EL (cell line): ENCODE results near the gene TTC24.
"Not testable (repeated sequence)": the region's sequence is repeated elsewhere in the genome, so short reads cannot be mapped to it uniquely, and the experiment has no call there.

ENCODE experiments used
- DNase-seq: peaks from one replicate; pipeline ENCODE4 v3.0.0-alpha.2; 2016

The TTC24 gene

DNA sequence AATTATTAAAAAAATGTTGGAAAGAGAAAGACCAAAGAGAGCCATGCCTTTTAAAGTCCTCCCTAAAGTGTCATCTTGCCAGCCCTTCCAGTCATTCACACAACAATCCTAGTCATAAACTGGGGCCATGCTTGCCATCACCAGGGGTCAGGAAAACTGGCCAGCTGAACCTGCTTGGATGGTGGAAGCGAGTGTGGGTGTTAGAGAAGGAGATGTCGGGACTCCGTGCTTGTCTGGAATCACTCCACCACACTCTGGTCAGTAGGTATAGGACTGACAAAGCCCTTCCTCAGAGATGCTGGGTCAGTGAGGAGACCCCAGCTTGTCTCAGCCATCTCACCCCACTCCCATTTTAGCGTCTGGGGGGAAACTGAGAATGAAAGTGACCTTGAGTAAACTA, 36.4 kb downstream of the TTC24 start:
- DNase-seq: no peak

DNA sequence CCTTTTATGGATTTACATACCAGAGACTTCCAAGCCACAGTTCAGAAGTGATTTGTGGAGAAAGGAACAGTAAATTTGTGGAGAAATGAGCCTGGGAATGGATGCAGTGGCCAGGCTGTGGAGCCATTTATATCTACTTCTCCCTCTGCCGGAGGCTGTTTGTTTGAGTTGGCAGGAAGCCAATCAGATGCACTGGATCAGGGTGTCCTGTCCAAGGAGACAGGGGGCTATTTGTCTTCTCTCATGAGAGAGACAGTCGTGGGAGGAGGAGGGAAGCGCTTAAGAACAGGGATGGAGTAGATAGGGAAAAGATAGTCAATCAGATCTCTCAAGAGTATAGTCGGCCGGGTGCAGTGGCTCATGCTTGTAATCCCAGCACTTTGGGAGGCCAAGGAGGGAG, 36.9 kb downstream of the TTC24 start:
- DNase-seq: peak; percentile 55

DNA sequence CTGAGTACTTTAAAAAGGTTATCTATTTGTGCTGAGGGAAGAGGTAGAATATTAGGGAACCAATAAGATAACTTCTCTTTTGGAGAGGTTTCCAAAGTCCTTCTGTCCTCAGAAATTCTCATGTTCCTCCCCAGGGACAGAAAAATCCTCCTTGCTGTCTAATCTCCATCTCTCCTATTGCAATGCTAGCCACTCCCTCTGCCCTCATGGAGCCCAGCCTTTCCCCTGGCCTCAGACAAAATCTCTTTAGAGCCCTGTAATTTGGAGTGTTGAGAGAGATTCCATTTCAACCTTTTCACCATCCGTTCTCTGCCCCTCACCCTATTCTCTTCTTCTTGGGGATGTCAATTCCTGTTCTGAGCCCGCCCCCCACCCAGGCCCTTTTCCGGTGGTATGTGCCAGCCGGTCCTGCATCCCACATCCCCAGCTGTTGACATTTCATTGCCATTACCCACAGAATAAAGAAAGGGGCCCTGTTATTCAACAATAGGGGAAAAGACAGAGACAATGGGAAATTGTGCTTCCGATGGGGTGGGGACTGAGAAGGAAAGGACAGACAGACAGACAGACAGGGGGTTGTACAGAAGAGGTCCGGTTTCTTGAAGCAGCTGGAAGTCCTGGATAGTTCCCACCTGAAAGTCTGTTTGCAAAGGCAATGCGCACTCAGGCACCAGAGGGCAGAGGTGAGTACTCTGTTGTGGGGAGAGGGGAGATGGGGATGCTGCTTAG, 39.5 kb downstream of the TTC24 start, which contains the start of gene HAPLN2:
HAPLN2 (plus strand) TSS at position 563 of the 729 bp plus-strand sequence. CDS start 4,076 bp downstream, outside the sequence.
- no peak for DNase-seq

DNA sequence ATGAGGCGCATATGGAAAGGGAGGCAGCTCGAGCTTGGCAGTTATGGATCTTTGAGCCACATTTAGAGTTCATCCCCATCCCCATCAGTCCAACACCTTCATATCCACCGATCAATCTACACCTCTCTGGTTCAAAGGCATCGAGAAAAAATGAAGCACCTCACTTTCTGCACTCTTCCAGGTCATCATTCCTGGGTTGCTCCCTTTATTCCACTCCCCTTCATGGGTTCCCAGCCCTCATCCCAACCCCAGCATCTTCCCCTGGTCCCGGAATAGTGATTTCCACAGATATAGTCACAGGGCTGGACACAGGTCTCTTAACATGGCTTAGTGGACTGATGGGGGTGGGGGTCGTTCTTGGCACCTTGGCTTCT, 40.0 kb downstream of the TTC24 start:
- no peak for DNase-seq

DNA sequence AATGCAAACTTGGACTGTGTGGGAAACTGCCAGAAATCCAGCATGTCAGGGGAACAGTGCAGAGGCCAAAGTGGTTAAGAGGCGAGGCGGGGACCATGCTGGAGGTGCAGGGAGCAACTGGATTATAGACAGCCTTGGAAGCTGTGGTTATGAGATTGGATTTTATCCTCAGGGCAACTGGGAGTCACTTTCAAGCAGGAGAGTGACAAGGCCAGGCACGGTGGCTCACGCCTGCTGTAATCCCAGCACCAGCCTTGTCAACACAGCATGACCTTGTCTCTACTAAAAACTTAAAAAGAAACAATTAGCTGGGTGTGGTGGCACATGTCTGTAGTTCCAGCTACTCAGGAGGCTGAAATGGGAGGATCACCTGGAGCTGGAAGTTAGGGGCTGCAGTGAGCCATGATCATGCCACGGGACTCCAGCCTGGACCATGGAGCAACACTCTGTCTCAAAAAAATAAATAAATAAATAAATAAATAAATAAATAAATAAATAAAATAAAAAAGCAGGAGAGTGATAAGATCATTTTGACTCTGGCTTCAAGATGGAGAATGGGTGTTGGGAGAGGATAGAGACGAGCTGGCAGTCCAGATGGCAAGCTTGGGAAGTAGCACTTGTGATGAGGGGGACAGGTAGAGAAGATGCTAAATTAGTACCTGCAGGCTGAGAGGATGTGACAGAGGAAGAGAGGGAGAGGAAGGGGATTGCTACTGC, 43.2 kb downstream of the TTC24 start:
- no peak for DNase-seq

DNA sequence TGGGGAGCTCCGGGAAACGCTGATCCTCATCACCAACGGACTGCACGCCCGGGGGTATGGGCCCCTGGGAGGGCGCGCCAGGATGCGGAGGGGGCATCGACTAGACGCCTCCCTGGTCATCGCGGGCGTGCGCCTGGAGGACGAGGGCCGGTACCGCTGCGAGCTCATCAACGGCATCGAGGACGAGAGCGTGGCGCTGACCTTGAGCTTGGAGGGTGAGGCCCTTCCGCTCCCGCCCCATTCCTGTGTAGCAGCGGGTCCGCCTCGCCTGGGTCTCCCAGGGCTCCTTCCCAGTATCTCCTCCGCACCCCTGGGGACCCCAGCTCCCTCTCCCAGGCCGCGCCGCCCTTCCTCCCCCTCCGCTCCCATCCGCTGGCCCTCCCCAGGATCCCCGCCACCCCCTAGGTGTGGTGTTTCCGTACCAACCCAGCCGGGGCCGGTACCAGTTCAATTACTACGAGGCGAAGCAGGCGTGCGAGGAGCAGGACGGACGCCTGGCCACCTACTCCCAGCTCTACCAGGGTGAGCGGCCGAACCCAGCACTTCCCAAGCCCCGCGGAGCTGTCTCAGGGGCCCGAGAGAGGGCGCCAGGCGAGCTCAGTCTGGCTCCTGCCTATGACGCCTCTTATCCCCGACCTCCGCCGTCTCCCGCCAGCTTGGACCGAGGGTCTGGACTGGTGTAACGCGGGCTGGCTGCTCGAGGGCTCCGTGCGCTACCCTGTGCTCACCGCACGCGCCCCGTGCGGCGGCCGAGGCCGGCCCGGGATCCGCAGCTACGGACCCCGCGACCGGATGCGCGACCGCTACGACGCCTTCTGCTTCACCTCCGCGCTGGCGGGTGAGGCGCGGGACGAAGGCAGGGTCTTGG, 44.7 kb downstream of the TTC24 start:
- DNase-seq: peak; percentile 61

DNA sequence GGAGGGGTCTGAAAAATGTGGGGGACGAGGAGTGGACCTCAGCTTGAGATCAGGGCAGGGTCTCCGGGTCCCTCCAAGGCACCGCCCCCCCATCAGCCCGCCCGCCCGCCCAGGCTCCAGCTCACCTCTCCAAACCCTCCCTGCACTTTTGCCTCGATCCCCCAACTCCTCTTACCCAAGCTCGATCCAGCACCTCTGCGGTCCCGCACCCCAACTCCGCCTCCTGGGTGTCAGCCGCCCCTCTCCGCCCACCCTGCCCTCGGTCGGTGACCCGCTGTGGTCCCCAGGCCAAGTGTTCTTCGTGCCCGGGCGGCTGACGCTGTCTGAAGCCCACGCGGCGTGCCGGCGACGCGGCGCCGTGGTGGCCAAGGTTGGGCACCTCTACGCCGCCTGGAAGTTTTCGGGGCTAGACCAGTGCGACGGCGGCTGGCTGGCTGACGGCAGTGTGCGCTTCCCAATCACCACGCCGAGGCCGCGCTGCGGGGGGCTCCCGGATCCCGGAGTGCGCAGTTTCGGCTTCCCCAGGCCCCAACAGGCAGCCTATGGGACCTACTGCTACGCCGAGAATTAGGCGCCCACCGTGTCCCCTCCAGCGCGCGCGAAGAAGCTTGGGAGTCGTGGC, 45.4 kb downstream of the TTC24 start:
- DNase-seq: no peak

DNA sequence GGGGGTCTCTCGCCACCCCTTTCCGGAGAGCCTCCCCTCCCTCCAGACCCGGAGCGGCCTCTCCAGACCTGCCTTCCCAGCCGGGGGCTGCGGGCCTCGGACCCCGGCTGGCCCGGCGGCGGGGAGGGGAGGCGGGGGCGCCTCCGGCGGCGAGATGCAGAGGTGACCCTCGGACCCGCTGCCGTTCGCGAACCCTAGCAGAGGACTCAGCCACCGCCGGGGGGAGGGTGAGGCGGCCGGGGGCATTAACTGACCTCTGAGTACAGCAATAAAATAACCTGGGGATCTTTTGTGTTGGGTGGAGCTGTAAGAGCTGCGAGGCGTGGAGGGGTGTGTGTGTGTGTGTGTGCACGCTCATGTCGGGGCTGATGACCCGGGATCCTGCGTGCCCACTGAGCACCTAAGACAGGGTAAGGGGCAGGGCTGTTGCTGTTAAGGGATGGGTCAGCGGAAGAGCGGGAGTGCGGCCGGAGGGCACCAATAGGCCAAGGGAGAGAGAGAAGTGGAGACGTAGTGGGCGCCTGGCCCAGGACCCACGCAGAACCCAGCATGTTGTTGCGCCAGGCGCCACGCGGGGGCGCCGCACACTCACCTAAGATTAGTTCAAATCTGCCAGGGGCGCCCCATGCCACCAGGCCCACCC, 46.0 kb downstream of the TTC24 start:
- DNase-seq: peak; percentile 36

DNA sequence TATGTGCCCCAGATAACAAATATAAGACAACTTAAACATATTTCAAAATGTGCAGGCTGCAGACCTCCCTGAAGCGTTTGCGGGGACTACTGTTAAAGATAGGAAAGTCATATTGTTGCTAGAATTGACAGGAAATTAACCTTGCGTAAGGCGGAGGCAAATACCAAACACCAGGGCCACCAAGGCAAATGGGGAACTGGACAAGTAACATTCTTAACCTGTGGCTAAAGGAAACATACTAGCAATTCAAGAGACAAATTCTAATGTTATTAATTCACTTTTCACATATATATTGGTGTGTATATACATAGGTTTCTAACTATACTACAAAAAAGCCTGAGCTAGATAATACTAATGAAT, 46.5 kb downstream of the TTC24 start:
- no peak for DNase-seq

DNA sequence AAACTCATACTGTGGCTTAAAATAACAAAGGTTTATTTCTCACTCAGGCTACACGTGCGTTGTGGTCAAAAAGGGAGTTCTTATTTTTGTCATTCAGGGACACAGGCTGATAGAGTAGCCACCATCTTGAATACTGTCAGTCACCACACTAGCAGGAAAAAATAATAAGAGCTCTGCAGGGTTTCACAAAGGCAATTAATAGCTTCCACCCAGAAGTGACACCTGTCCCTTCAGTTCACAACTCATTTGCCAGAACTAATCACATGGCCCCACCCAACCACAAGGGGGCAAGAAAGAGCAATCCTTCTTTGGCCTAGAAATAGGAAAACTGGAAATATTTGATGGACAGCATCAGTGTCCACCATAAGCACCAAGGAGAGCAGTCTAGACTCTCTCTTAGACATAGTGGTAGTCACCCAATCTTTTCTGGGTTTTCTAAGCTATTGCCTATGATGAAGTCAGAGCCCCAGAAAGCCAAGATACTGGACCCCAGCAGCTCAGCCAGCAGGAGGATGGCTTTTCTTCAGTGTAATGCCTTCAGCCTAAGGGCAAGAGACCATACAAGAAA, 47.9 kb downstream of the TTC24 start:
- peak; percentile 53 for DNase-seq

DNA sequence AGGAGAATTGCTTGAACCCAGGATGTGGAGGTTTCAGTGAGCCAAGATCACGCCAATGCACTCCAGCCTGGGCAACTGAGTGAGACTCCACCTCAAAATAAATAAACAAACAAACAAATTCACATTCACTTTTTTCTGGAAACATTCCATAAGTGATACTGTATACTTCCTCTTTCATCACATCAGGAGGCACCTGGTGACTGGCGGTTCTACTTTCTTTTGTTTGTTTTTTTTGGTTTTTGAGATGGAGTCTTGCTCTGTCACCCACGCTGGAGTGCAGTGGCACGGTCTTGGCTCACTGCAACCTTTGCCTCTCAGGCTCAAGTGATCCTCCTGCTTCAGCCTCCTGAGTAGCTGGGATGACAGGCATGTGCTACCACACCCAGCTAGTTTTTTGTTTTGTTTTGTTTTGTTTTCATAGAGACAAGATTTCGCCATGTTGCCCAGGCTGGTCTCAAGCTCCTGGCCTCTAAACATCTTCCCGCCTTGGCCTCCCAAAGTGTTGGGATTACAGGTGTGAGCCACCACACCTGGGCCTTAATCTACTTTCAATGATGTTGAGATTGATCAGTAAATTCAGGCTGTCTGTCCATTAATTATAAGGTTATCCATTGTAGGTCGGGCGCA, 50.4 kb downstream of the TTC24 start:
- DNase-seq: no peak

DNA sequence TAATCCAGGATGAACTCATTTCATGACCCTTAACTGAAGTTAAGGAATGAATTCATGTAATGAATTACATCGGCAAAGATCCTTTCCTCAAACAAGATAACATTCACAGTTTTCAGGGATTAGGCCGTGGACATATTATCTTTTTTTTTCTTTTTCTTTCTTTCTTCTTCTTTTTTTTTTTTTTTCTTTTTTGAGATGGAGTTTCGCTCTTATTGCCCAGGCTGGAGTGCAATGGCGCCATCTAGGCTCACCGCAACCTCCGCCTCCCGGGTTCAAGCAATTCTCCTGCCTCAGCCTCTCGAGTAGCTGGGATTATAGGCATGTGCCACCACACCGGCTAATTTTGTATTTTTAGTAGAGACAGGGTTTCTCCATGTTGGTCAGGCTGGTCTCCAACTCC, 51.6 kb downstream of the TTC24 start:
- DNase-seq: not testable (repeated sequence)

DNA sequence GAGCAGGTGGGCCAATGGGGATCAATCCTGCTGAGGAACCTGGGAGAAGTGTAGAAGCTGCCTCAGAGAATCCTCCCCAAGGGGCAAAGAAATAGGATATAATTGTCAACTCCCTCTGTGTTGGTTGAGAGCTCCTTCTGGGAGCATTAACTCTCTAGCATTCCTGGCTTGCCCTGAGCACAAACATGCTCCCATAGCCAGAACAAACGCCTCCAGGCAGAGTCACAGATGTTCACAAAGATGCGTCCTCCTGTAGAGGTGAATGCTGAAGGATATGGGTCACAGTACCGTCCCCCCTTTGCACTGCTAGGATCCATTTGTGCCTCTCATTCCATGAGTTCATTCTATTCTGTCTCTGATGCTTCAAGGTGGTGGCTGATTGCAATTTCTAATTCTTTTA, 52.8 kb downstream of the TTC24 start:
- no peak for DNase-seq
